Panc1 (cell line): Measurements from ENCODE around the gene U2AF1L4. TPM values are rescaled to one million over a fixed set of nuclear protein-coding genes. Genes with fewer than 3 reads are reported as not detected.
A peak's percentile ranks its signal among the peaks of the same experiment; 100 is the strongest.

Source experiments
- ATAC-seq: fragments of 200-7000 bp; cut with Tn5 transposase; 2 replicates; pipeline ENCODE4 v1.9.1; 2020; ENCODE audit warnings: mild to moderate bottlenecking, moderate library complexity
- BruUV-seq: library from RNA; stranded (reverse); fragments of 400-500 nt; replicated peaks from 2 replicates; lab custom pipeline; 2021; lab: Mats Ljungman, UMichigan
- CTCF ChIA-PET: fragments of 300-600 bp; sonication (Branson Sonifier 250); formaldehyde crosslinking; loops from one replicate; lab custom pipeline; 2022; ENCODE audit warnings: antibody characterized with exemption; lab: Charles Lee
- POLR2A ChIA-PET: fragments of 300-600 bp; sonication (Branson Sonifier 250); formaldehyde crosslinking; loops from one replicate; lab custom pipeline; 2022; ENCODE audit warnings: antibody characterized with exemption; lab: Charles Lee
- DNase-seq: peaks from one replicate; pipeline ENCODE4 v3.0.0-alpha.2; 2010; ENCODE audit warnings: low read depth, low spot score
- H3K27ac ChIP-seq: 2 replicates; pipeline ENCODE4 v1.5.1; 2011; ENCODE audit warnings: mild to moderate bottlenecking, low read length, inconsistent platforms
- H3K27me3 ChIP-seq: fragments of 200-500 bp; sonication (Bioruptor generic); 2 replicates; pipeline ENCODE4 v1.6.0; 2014; ENCODE audit warnings: low read length, inconsistent platforms; ENCODE audit not compliant: control insufficient read depth, insufficient read depth
- H3K36me3 ChIP-seq: fragments of 200-500 bp; sonication (Bioruptor generic); 2 replicates; pipeline ENCODE4 v1.5.1; 2014; ENCODE audit warnings: inconsistent platforms, mild to moderate bottlenecking, low read length, moderate library complexity; ENCODE audit not compliant: control insufficient read depth, insufficient read depth
- H3K4me1 ChIP-seq: 2 replicates; pipeline ENCODE4 v1.5.1; 2011; ENCODE audit warnings: inconsistent platforms, mild to moderate bottlenecking, low read length, moderate library complexity; ENCODE audit not compliant: control insufficient read depth, insufficient read depth
- H3K4me3 ChIP-seq, 2 experiments: 2 replicates each; pipeline ENCODE4 v1.5.1; 2011 to 2012; ENCODE audit warnings: low read depth in 2 of 2, low read length in 2 of 2, mild to moderate bottlenecking in 2 of 2, inconsistent platforms in 1 of 2, moderate library complexity in 1 of 2
- H3K9me3 ChIP-seq: fragments of 200-500 bp; sonication (Bioruptor generic); 2 replicates; pipeline ENCODE4 v1.5.1; 2014; ENCODE audit warnings: low read depth, mild to moderate bottlenecking, inconsistent platforms, low read length, moderate library complexity; ENCODE audit not compliant: control insufficient read depth, insufficient read depth
- POLR2AphosphoS5 ChIP-seq: IDR thresholded peaks from 2 replicates; pipeline ENCODE4 v1.6.1; 2012; ENCODE audit warnings: mild to moderate bottlenecking, low read depth, low read length, moderate library complexity
- REST ChIP-seq, 2 experiments: IDR thresholded peaks; 2 replicates each; pipeline ENCODE4 v1.6.1; 2011 to 2012; ENCODE audit warnings: low read depth in 2 of 2, control low read depth in 1 of 2, low read length in 1 of 2, mild to moderate bottlenecking in 1 of 2, moderate library complexity in 1 of 2; ENCODE audit not compliant: insufficient read depth in 1 of 2
- SIN3A ChIP-seq: IDR thresholded peaks from 2 replicates; pipeline ENCODE4 v1.6.1; 2012; ENCODE audit warnings: low read depth, mild to moderate bottlenecking, low read length, moderate library complexity, borderline replicate concordance; ENCODE audit not compliant: insufficient read depth
- TCF7L2 ChIP-seq: IDR thresholded peaks from 2 replicates; pipeline ENCODE4 v1.6.1; 2011; ENCODE audit warnings: mild to moderate bottlenecking, low read depth, low read length, inconsistent platforms
- in situ Hi-C: cut with HindIII; loops from 2 replicates; pipeline ENCODE4 v1.10.0; 2016; ENCODE audit warnings: low sequenced_read_pairs, low pct_unique_long_range_greater_than_20kb
- intact Hi-C: fragments of 100-400 bp; cut with micrococcal nuclease; formaldehyde crosslinking; loops from one replicate; pipeline ENCODE4 v1.10.0; 2022; ENCODE audit not compliant: unreplicated experiment
- total RNA-seq: library from RNA; stranded (reverse); gene quantifications from one replicate; pipeline ENCODE4 v1.2.1, GENCODE V29; 2021; ENCODE audit not compliant: unreplicated experiment
- TF ChIP-seq, protein P1 (sequence below): fragments of 450-650 bp; IDR thresholded peaks from 2 replicates; pipeline ENCODE4 v1.5.1; 2017; ENCODE audit warnings: mild to moderate bottlenecking

U2AF1L4 gene
- total RNA-seq, 1 experiment from 2014 or later, result 29.8 TPM

DNA sequence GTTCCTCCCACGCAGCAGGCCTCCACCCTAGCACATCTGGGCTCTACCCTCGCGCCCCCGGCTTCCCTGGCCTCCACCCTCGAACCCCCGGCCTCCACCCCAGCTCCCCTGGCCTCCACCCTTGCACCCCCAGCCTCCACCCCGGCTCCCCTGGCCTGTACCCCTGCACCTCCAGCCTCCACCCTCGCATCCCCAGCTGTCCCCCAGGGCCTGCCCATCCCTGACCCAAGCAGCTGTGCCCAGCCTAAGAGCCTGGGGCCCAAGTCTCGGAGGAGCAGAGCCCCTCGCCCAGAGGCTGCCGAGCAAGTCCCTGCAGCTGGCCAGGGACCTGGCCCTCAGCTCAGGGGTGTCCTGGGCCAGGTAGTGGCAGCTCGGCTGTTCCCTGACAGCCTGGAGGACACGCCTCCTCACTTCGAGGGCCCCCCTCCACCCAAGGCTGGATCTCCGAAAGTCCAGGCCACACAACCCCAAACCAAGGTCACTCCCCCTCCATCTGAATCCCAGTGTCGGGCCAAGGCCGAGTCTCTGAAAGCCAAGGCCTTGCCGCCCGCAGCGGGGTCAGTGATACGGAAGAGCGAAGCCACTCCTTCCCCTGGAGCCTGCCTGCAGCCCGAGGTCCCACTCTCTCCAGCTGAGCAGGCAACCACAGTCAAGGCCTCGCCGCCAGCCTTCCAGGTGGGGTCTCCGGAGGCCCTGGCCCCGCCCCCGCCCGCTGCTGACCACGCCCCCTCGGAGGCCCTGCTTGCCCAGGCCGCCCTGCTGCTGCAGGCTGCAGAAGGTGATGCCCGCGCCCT lies 22.3 kb upstream of the U2AF1L4 start:
- 0 out of 2 replicates have a peak, but pooled peaks have one; percentile 7 for ATAC-seq
- Histone ChIP-seq H3K36me3 (no peaks in the 10 kb centered on the region), H3K27ac (no peak overlapping the region), H3K27me3 (no peaks in the 10 kb centered on the region), H3K9me3 (no peaks in the 10 kb centered on the region), H3K4me1 (no peaks in the 10 kb centered on the region), H3K4me3 (no peak overlapping the region)
- intact Hi-C loops (no loop called here), in situ Hi-C loops (no loop called here)
- ChIA-PET POLR2A (interaction anchor here (0.6 kb wide), 1 partner anchor 116 kb away, joined by 6 read pairs; no protein-coding TSS in a partner anchor), CTCF (no interaction called here)
- BruUV-seq, result no TSS peak
- no peak for DNase-seq
- TF ChIP-seq, protein P1, sequence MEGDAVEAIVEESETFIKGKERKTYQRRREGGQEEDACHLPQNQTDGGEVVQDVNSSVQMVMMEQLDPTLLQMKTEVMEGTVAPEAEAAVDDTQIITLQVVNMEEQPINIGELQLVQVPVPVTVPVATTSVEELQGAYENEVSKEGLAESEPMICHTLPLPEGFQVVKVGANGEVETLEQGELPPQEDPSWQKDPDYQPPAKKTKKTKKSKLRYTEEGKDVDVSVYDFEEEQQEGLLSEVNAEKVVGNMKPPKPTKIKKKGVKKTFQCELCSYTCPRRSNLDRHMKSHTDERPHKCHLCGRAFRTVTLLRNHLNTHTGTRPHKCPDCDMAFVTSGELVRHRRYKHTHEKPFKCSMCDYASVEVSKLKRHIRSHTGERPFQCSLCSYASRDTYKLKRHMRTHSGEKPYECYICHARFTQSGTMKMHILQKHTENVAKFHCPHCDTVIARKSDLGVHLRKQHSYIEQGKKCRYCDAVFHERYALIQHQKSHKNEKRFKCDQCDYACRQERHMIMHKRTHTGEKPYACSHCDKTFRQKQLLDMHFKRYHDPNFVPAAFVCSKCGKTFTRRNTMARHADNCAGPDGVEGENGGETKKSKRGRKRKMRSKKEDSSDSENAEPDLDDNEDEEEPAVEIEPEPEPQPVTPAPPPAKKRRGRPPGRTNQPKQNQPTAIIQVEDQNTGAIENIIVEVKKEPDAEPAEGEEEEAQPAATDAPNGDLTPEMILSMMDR, result no peak
- no peak for TF ChIP-seq TCF7L2
- no peak for TF ChIP-seq POLR2AphosphoS5
- TF ChIP-seq SIN3A, result no peak
- TF ChIP-seq REST (IDR thresholded peaks at IDR 0.05; ENCODE audit: insufficient read depth in 1 of 2, low read depth in 2 of 2, low read length in 1 of 2), result no peak

DNA sequence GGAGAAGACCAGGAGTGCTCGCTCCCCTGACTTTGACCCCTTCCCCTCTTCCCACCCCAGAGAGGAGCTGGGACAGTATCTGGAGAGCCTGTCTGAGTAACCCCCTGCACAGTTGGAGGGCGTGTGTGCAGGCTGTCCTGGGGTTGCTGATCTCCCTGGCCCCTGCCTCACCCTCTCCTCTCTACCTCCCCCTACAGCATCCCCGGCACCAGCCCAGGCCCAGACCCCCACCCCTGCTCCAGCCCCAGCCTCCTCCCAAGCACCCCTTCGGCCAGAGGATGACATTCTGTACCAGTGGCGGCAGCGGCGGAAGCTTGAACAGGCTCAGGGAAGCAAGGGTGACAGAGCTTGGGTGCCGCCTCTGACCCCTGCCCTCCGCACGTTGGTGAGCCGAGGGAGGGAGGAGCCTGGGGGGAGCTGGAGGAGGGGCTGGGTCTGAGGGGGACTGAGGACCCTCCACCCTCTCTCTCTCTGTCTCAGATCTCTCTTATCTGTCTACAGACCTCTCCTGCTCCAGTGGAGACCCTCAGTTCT lies 21.4 kb upstream of the U2AF1L4 start:
- TF ChIP-seq, protein P1, result no peak
- TF ChIP-seq REST (IDR thresholded peaks at IDR 0.05; ENCODE audit: insufficient read depth in 1 of 2, low read depth in 2 of 2, low read length in 1 of 2) (no peak), POLR2AphosphoS5 (no peak), TCF7L2 (no peak), SIN3A (no peak)
- Histone ChIP-seq H3K36me3 (no peaks in the 10 kb centered on the region), H3K4me3 (no peak overlapping the region), H3K27ac (no peak overlapping the region), H3K4me1 (no peaks in the 10 kb centered on the region), H3K27me3 (no peaks in the 10 kb centered on the region), H3K9me3 (no peaks in the 10 kb centered on the region)
- CTCF ChIA-PET, result no interaction called here
- peak; percentile 18; the same call in 1 of the 2 replicates for ATAC-seq
- POLR2A ChIA-PET, result no interaction called here
- intact Hi-C loops, result no loop called here
- in situ Hi-C loops, result no loop called here
- no peak for DNase-seq
- BruUV-seq, result no TSS peak
